DND-41 (cell line): Measurements from ENCODE around the gene NME3.

ENCODE experiments used
- CTCF ChIP-seq: IDR thresholded peaks from 2 replicates; pipeline ENCODE4 v1.5.1; 2012; ENCODE audit warnings: borderline replicate concordance, low read length, moderate library complexity, mild to moderate bottlenecking; ENCODE audit not compliant: poor library complexity, severe bottlenecking; ENCODE audit errors: extremely low read depth
- EZH2 ChIP-seq: IDR thresholded peaks from 3 replicates; pipeline ENCODE4 v1.6.1; 2012; ENCODE audit warnings: borderline replicate concordance, low read depth, mild to moderate bottlenecking, moderate library complexity, low read length, inconsistent platforms; ENCODE audit not compliant: severe bottlenecking

GRCh38 chr16:1775846-1776671 is 4.7 kb upstream of the NME3 start:
- TF ChIP-seq CTCF, result no peak
- no peak for TF ChIP-seq EZH2
